SK-N-SH (cell line): ENCODE data around the gene PKNOX1. TPM values are rescaled to one million over a fixed set of nuclear protein-coding genes. Genes with fewer than 3 reads are reported as not detected.

Source experiments
- CTCF ChIA-PET: fragments of 300-600, 350-600 bp; formaldehyde crosslinking; extraction: SDS; loops from one replicate; lab custom pipeline; 2021; lab: Yijun Ruan, JAX
- POLR2A ChIA-PET: fragments of 350-600 bp; sonication (Branson Sonifier 250); formaldehyde crosslinking; extraction: SDS; loops from one replicate; lab custom pipeline; 2020; ENCODE audit warnings: antibody characterized with exemption, inconsistent platforms; lab: Yijun Ruan, JAX
- DNase-seq: peaks from one replicate; pipeline ENCODE4 v3.0.0; 2012
- H2AFZ ChIP-seq: fragments of 200-600 bp; sonication (generic); 2 replicates; pipeline ENCODE4 v1.8.1; 2016; ENCODE audit warnings: antibody characterized with exemption, mild to moderate bottlenecking, low read depth
- H3F3A ChIP-seq: fragments of 200-600 bp; sonication (generic); replicated peaks from 2 replicates; pipeline ENCODE3; 2016; ENCODE audit warnings: antibody characterized with exemption, mild to moderate bottlenecking; ENCODE audit not compliant: insufficient read depth
- H3K27ac ChIP-seq, 2 experiments: fragments of 200-500 bp in 1 of 2; fragments of 200-600 bp in 1 of 2; sonication (Bioruptor generic) in 1 of 2; sonication (generic), shearing (Covaris generic) in 1 of 2; 2 replicates each; pipeline versions ENCODE4 v1.5.1 to v1.6.1; 2014 to 2016; ENCODE audit warnings: low read depth in 2 of 2, inconsistent platforms in 1 of 2, low read length in 1 of 2, mild to moderate bottlenecking in 1 of 2, mixed read lengths in 1 of 2
- H3K27me3 ChIP-seq: fragments of 200-600 bp; sonication (generic), shearing (Covaris generic); 2 replicates; pipeline ENCODE4 v1.6.1; 2016; ENCODE audit warnings: mixed run types; ENCODE audit not compliant: insufficient read depth
- H3K36me3 ChIP-seq, 2 experiments: fragments of 200-500 bp in 1 of 2; fragments of 200-600 bp in 1 of 2; sonication (Bioruptor generic) in 1 of 2; sonication (generic) in 1 of 2; replicated peaks in 1 of 2; 2 replicates each; pipeline versions ENCODE3 to v1.5.1; 2014 to 2016; ENCODE audit warnings: low read length in 1 of 2, mild to moderate bottlenecking in 1 of 2; ENCODE audit not compliant: insufficient read depth in 2 of 2, control insufficient read depth in 1 of 2
- H3K4me1 ChIP-seq, 2 experiments: fragments of 200-500 bp in 1 of 2; fragments of 200-600 bp in 1 of 2; sonication (Bioruptor generic) in 1 of 2; sonication (generic), shearing (Covaris generic) in 1 of 2; 2 replicates each; pipeline versions ENCODE4 v1.5.1 to v1.6.1; 2014 to 2016; ENCODE audit warnings: low read depth in 1 of 2, low read length in 1 of 2, mixed run types in 1 of 2; ENCODE audit not compliant: insufficient read depth in 2 of 2, control insufficient read depth in 1 of 2
- H3K4me2 ChIP-seq: fragments of 200-600 bp; sonication (generic), shearing (Covaris generic); 2 replicates; pipeline ENCODE4 v1.6.1; 2017; ENCODE audit warnings: mixed run types
- H3K4me3 ChIP-seq, 2 experiments: fragments of 200-500 bp in 1 of 2; fragments of 200-600 bp in 1 of 2; sonication (Bioruptor generic) in 1 of 2; sonication (generic), shearing (Covaris generic) in 1 of 2; 2 replicates each; pipeline versions ENCODE4 v1.5.1 to v1.8.1; 2014 to 2016; ENCODE audit warnings: low read depth in 2 of 2, inconsistent platforms in 1 of 2, low read length in 1 of 2, mild to moderate bottlenecking in 1 of 2, mixed read lengths in 1 of 2, moderate library complexity in 1 of 2
- H3K79me2 ChIP-seq: fragments of 200-600 bp; sonication (generic); 2 replicates; pipeline ENCODE4 v1.8.1; 2017; ENCODE audit warnings: mild to moderate bottlenecking; ENCODE audit not compliant: insufficient read depth
- H3K9ac ChIP-seq: fragments of 200-600 bp; sonication (generic); 2 replicates; pipeline ENCODE4 v1.6.1; 2017; ENCODE audit warnings: mixed run types
- H3K9me2 ChIP-seq: fragments of 200-600 bp; sonication (generic); 2 replicates; pipeline ENCODE4 v1.6.1; 2017; ENCODE audit warnings: mixed run types
- H3K9me3 ChIP-seq: fragments of 200-600 bp; sonication (generic); 2 replicates; pipeline ENCODE4 v1.6.1; 2017; ENCODE audit warnings: mixed run types, mild to moderate bottlenecking, moderate library complexity
- H4K20me1 ChIP-seq: fragments of 200-600 bp; sonication (generic); 2 replicates; pipeline ENCODE4 v1.6.1; 2017; ENCODE audit warnings: mild to moderate bottlenecking, mixed run types; ENCODE audit not compliant: insufficient read depth
- CHD2 ChIP-seq: fragments of 150-350 bp; IDR thresholded peaks from 2 replicates; pipeline ENCODE4 v1.6.1; 2018; ENCODE audit warnings: low read length; ENCODE audit not compliant: partially characterized antibody
- ELF1 ChIP-seq: IDR thresholded peaks from 2 replicates; pipeline ENCODE4 v1.4.0; 2012
- EP300 ChIP-seq, 2 experiments: IDR thresholded peaks; 2 replicates each; pipeline versions ENCODE4 v1.4.0 to v1.6.1; 2012; ENCODE audit warnings: borderline replicate concordance in 1 of 2, low read depth in 1 of 2, low read length in 1 of 2
- EZH2phosphoT487 ChIP-seq: fragments of 200-600 bp; sonication (generic); IDR thresholded peaks from 2 replicates; pipeline ENCODE4 v1.6.1; 2017; ENCODE audit warnings: low read depth, mixed run types, mild to moderate bottlenecking, antibody characterized with exemption, moderate library complexity, borderline replicate concordance
- FOSL2 ChIP-seq: IDR thresholded peaks from 2 replicates; pipeline ENCODE4 v1.4.0; 2012; ENCODE audit warnings: low read depth, mild to moderate bottlenecking, moderate library complexity, borderline replicate concordance
- FOXM1 ChIP-seq: IDR thresholded peaks from 2 replicates; pipeline ENCODE4 v1.4.0; 2012; ENCODE audit warnings: low read depth, mild to moderate bottlenecking
- GABPA ChIP-seq: IDR thresholded peaks from 2 replicates; pipeline ENCODE4 v1.4.0; 2012; ENCODE audit warnings: low read depth, mild to moderate bottlenecking
- GATA2 ChIP-seq: sonication (generic); formaldehyde crosslinking; IDR thresholded peaks from 2 replicates; pipeline ENCODE4 v1.5.0; 2020; ENCODE audit warnings: mild to moderate bottlenecking, missing genetic modification reagents
- JUND ChIP-seq: IDR thresholded peaks from 2 replicates; pipeline ENCODE4 v1.4.0; 2012
- MXI1 ChIP-seq: IDR thresholded peaks from 2 replicates; pipeline ENCODE4 v1.6.1; 2012; ENCODE audit warnings: mild to moderate bottlenecking, low read depth, low read length, improper control_type of control experiment
- NFIC ChIP-seq: IDR thresholded peaks from 2 replicates; pipeline ENCODE4 v1.4.0; 2012; ENCODE audit warnings: borderline replicate concordance
- POLR2AphosphoS5 ChIP-seq: IDR thresholded peaks from 2 replicates; pipeline ENCODE4 v1.6.1; 2012; ENCODE audit warnings: low read depth, low read length
- RFX5 ChIP-seq: IDR thresholded peaks from 2 replicates; pipeline ENCODE4 v1.6.1; 2012; ENCODE audit warnings: mild to moderate bottlenecking, improper control_type of control experiment, low read length
- RXRA ChIP-seq: IDR thresholded peaks from 2 replicates; pipeline ENCODE4 v1.4.0; 2012; ENCODE audit warnings: low read depth, mild to moderate bottlenecking, borderline replicate concordance
- SIN3A ChIP-seq: IDR thresholded peaks from 2 replicates; pipeline ENCODE4 v1.6.1; 2012; ENCODE audit warnings: low read depth, mild to moderate bottlenecking, low read length, moderate library complexity, borderline replicate concordance
- TEAD4 ChIP-seq: IDR thresholded peaks from 2 replicates; pipeline ENCODE4 v1.4.0; 2012; ENCODE audit warnings: mild to moderate bottlenecking, borderline replicate concordance; ENCODE audit not compliant: insufficient read depth
- YY1 ChIP-seq: IDR thresholded peaks from 2 replicates; pipeline ENCODE4 v1.4.0; 2012; ENCODE audit warnings: low read depth, mild to moderate bottlenecking
- WGBS: methylation state at CpG from one replicate; pipeline ENCODE4 v1.1.6; 2017; ENCODE audit warnings: low lambda C conversion rate; 5-methylcytosine and 5-hydroxymethylcytosine counted together
- polyA plus RNA-seq, 3 experiments: library from polyadenylated mRNA; depleted of rRNA; stranded (reverse); fragments of >200 nt; gene quantifications; 2 replicates each; pipeline ENCODE4 v1.2.3, GENCODE V29; 2012
- TF ChIP-seq, protein P1 (sequence below): IDR thresholded peaks from 2 replicates; pipeline ENCODE4 v1.4.0; 2012; ENCODE audit warnings: low read depth, borderline replicate concordance
- TF ChIP-seq, protein P2 (sequence below): IDR thresholded peaks from 2 replicates; pipeline ENCODE4; 2012

PKNOX1 gene
- polyA plus RNA-seq, 1 of the 3 experiments (the other 2 are of a cell fraction), result 21.7 TPM

DNA sequence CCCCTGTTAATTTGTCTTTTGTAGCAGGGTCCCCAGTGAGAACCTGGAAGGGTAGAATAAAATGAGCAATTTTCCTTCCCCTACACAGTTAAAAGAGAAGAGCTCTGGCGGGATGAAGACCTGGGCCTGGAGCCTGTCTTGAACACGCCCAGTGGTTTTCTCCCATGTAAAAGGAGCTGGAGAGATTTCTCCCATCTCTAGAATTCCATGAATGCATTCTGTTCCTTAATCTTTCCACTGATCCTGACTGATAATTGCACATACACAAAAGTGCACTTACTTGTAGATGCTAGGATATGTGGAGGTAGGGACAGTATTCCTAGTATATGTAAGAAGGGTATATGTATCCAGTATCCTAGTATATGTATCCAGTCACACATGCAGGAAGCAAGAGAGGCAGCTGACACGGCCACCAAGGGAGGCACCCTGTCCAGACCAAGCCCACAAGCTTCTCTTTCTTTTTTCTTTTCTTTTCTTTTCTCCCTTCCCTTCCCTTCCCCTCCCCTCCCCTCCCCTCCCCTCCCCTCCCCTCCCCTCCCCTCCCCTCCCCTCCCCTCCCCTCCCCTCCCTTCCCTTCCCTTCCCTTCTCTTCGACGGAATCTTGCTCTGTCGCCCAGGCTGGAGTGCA, 11.9 kb upstream of the PKNOX1 start:
- H4K20me1 ChIP-seq, result no peaks in the 10 kb centered on the region
- TF ChIP-seq MXI1 (no peak), YY1 (no peak), RXRA (no peak), JUND (no peak), ELF1 (no peak), EZH2phosphoT487 (no peak), FOSL2 (no peak), EP300 (IDR thresholded peaks at IDR 0.05; ENCODE audit: borderline replicate concordance in 1 of 2, low read depth in 1 of 2, low read length in 1 of 2) (no peak), FOXM1 (no peak), RFX5 (no peak), CHD2 (no peak)
- H3K9me2 ChIP-seq, result no peaks in the 10 kb centered on the region
- H3F3A ChIP-seq, result no peaks in the 10 kb centered on the region
- H3K79me2 ChIP-seq, result no peaks in the 10 kb centered on the region
- no peak overlapping the region for H3K9ac ChIP-seq
- DNase-seq, result no peak
- no peaks in the 10 kb centered on the region for H3K9me3 ChIP-seq
- POLR2A ChIA-PET, result no interaction called here
- CTCF ChIA-PET, result no interaction called here
- no peak overlapping the region for H2AFZ ChIP-seq
- no peaks in the 10 kb centered on the region for H3K4me1 ChIP-seq
- no peaks in the 10 kb centered on the region for H3K27me3 ChIP-seq
- H3K4me2 ChIP-seq, result no peak overlapping the region
- H3K4me3 ChIP-seq, result no peak overlapping the region
- no peak overlapping the region for H3K27ac ChIP-seq
- no peaks in the 10 kb centered on the region for H3K36me3 ChIP-seq
- WGBS, result 84% methylated on average over 6 of the region's 6 CpGs

DNA sequence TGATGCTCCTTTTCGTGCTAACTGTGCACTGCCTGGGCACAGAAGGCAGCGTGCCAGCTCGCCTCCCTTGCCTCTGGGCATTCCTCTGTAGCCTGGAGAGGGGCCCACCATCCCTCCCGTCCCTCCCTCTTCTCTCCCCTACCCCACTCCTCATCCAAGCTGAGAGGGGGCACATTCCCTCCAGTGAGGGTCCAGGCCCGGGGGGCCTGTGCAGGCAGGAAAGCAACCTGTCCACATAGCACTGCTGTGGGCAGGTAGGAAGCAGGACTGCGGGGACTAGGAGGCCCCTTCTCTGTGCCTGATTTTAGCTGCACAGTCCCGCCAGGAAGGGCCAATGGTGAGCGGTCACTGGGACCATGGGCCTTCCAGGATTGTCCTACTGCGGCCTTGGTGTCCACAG, 10.3 kb upstream of the PKNOX1 start:
- no peaks in the 10 kb centered on the region for H3K79me2 ChIP-seq
- CTCF ChIA-PET, result no interaction called here
- H3K4me1 ChIP-seq, result no peaks in the 10 kb centered on the region
- POLR2A ChIA-PET, result no interaction called here
- no peaks in the 10 kb centered on the region for H3F3A ChIP-seq
- H3K27ac ChIP-seq, result no peak overlapping the region
- TF ChIP-seq GATA2 (CRISPR knock-in tag), result no peak
- TF ChIP-seq JUND, result no peak
- TF ChIP-seq MXI1, result no peak
- TF ChIP-seq RXRA, result no peak
- TF ChIP-seq FOSL2, result no peak
- no peak for TF ChIP-seq SIN3A
- TF ChIP-seq, protein P1, sequence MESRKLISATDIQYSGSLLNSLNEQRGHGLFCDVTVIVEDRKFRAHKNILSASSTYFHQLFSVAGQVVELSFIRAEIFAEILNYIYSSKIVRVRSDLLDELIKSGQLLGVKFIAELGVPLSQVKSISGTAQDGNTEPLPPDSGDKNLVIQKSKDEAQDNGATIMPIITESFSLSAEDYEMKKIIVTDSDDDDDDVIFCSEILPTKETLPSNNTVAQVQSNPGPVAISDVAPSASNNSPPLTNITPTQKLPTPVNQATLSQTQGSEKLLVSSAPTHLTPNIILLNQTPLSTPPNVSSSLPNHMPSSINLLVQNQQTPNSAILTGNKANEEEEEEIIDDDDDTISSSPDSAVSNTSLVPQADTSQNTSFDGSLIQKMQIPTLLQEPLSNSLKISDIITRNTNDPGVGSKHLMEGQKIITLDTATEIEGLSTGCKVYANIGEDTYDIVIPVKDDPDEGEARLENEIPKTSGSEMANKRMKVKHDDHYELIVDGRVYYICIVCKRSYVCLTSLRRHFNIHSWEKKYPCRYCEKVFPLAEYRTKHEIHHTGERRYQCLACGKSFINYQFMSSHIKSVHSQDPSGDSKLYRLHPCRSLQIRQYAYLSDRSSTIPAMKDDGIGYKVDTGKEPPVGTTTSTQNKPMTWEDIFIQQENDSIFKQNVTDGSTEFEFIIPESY, result no peak
- TF ChIP-seq ELF1, result no peak
- TF ChIP-seq GABPA, result no peak
- no peak for TF ChIP-seq YY1
- no peak for TF ChIP-seq FOXM1
- TF ChIP-seq, protein P2, sequence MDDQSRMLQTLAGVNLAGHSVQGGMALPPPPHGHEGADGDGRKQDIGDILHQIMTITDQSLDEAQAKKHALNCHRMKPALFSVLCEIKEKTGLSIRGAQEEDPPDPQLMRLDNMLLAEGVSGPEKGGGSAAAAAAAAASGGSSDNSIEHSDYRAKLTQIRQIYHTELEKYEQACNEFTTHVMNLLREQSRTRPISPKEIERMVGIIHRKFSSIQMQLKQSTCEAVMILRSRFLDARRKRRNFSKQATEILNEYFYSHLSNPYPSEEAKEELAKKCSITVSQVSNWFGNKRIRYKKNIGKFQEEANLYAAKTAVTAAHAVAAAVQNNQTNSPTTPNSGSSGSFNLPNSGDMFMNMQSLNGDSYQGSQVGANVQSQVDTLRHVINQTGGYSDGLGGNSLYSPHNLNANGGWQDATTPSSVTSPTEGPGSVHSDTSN, result no peak
- no peak for TF ChIP-seq POLR2AphosphoS5
- no peak for TF ChIP-seq NFIC
- TF ChIP-seq TEAD4, result no peak
- H4K20me1 ChIP-seq, result no peaks in the 10 kb centered on the region
- no peak overlapping the region for H3K9ac ChIP-seq
- no peaks in the 10 kb centered on the region for H3K36me3 ChIP-seq
- no peak overlapping the region for H2AFZ ChIP-seq
- no peak overlapping the region for H3K4me3 ChIP-seq
- no peak overlapping the region for H3K4me2 ChIP-seq
- 79% methylated on average over 8 of the region's 9 CpGs for WGBS
- no peaks in the 10 kb centered on the region for H3K9me2 ChIP-seq
- DNase-seq, result no peak
- H3K27me3 ChIP-seq, result no peaks in the 10 kb centered on the region
- no peaks in the 10 kb centered on the region for H3K9me3 ChIP-seq
